Stomach (tissue), 9 donors: ENCODE data around the gene EME2. TPM values are rescaled to one million over a fixed set of nuclear protein-coding genes. Genes with fewer than 3 reads are reported as not detected.

Experiments
- DNase-seq, 2 donors: peaks; one replicate each; pipeline versions ENCODE4 v3.0.0 to v3.0.0-alpha.2; 2013 to 2019
- H3K27ac ChIP-seq, 5 donors: fragments of 200-600 bp in 4 of 5; sonication (generic) in 4 of 5; one replicate each; pipeline ENCODE4 v1.5.1; 2013 to 2019; ENCODE audit warnings: mild to moderate bottlenecking in 1 of 5, moderate library complexity in 1 of 5
- H3K27me3 ChIP-seq, 3 donors: fragments of 200-600 bp; sonication (generic); one replicate each; pipeline ENCODE4 v1.5.1; 2017 to 2019; ENCODE audit warnings: mixed run types in 1 of 3
- H3K36me3 ChIP-seq, 4 donors: fragments of 200-600 bp; sonication (generic); 1 replicate in 3 of 4; 2 replicates in 1 of 4; pipeline ENCODE4 v1.5.1; 2016 to 2019
- H3K4me1 ChIP-seq, 4 donors: fragments of 200-600 bp; sonication (generic); one replicate each; pipeline ENCODE4 v1.5.1; 2016 to 2019
- H3K4me3 ChIP-seq, 4 donors: fragments of 200-600 bp; sonication (generic) in 3 of 4; one replicate each; pipeline ENCODE4 v1.5.1; 2016 to 2019; ENCODE audit warnings: mild to moderate bottlenecking in 1 of 4
- H3K9me3 ChIP-seq, 4 donors: fragments of 200-600 bp; sonication (generic); one replicate each; pipeline ENCODE4 v1.5.1; 2016 to 2019
- CTCF ChIP-seq, 7 experiments: fragments of 450-650 bp in 4 of 7; fragments of 200-600 bp in 3 of 7; sonication (generic) in 3 of 7; IDR thresholded peaks; one replicate each; pipeline ENCODE4 v1.5.1; 2016 to 2019; ENCODE audit warnings: antibody characterized with exemption in 7 of 7, control low read depth in 2 of 7, mild to moderate bottlenecking in 1 of 7
- EP300 ChIP-seq: sonication (generic); formaldehyde crosslinking; IDR thresholded peaks from one replicate; pipeline ENCODE4 v1.6.1; 2017; ENCODE audit warnings: antibody characterized with exemption
- POLR2A ChIP-seq, 4 donors: fragments of 450-650 bp; IDR thresholded peaks; one replicate each; pipeline ENCODE4 v1.6.1; 2016; ENCODE audit warnings: antibody characterized with exemption in 4 of 4, control low read depth in 2 of 4, mild to moderate bottlenecking in 1 of 4, moderate library complexity in 1 of 4
- POLR2AphosphoS5 ChIP-seq, 3 donors: sonication (generic); formaldehyde crosslinking; IDR thresholded peaks; one replicate each; pipeline ENCODE4 v1.6.1; 2016; ENCODE audit warnings: antibody characterized with exemption in 3 of 3
- WGBS, 5 donors: extraction: QIAGEN DNeasy Blood & Tissue Kit in 3 of 5; methylation state at CpG; one replicate each; pipeline versions ENCODE4 v1.1.5 to v1.1.7; 2013 to 2018; 5-methylcytosine and 5-hydroxymethylcytosine counted together
- intact Hi-C: fragments of 100-400 bp; cut with DNase I; formaldehyde crosslinking; loops from one replicate; pipeline ENCODE4 v1.15.1; 2023; ENCODE audit warnings: low total_unique reads
- polyA plus RNA-seq, 3 donors: library from polyadenylated mRNA; stranded (reverse); fragments of 200-250 nt; gene quantifications; one replicate each; pipeline ENCODE4 v1.2.3, GENCODE V29; 2013
- total RNA-seq, 5 donors: library from RNA; depleted of rRNA; stranded (reverse); fragments of >200 nt; gene quantifications; one replicate each; pipeline versions ENCODE4 v1.1.0 to v1.2.3, GENCODE V29; 2014 to 2016
- donor health status: healthy with polysubstance abuse.
- donor health status: Bipolar disorder and iron deficiency.
- donor health status: healthy.

Gene EME2
- total and polyA plus RNA-seq, 8 donors: 2.6 to 94.1 (median 13.3) TPM

GRCh38 chr16:1787056-1787321 lies 14.4 kb downstream of the EME2 start:
- no peaks in the 10 kb centered on the region for H3K9me3 ChIP-seq
- H3K36me3 ChIP-seq: peaks cover 17 to 70% (median 69%) of the 10 kb centered on the region in 4 donors
- peak in 1 of 2 donors; percentile 0 for DNase-seq
- H3K4me1 ChIP-seq: peaks cover 23 to 39% (median 36%) of the 10 kb centered on the region in 4 donors
- TF ChIP-seq POLR2AphosphoS5 (IDR thresholded peaks at IDR 0.05) (no peak), CTCF (IDR thresholded peaks at IDR 0.05) (no peak), EP300 (no peak), POLR2A (IDR thresholded peaks at IDR 0.05) (no peak)
- intact Hi-C loops: no loop called here
- H3K4me3 ChIP-seq: no peak overlapping the region
- H3K27me3 ChIP-seq: no peaks in the 10 kb centered on the region
- H3K27ac ChIP-seq: no peak overlapping the region
- WGBS, 5 donors: 80 to 94% (median 88%) methylated on average over 3 to 6 of the region's 6 CpGs

GRCh38 chr16:1787322-1788094 lies 14.9 kb downstream of the EME2 start:
- intact Hi-C loops: no loop called here
- no peak overlapping the region for H3K27ac ChIP-seq
- 85 to 92% (median 89%) methylated on average over 28 to 44 of the region's 44 CpGs for WGBS, 5 donors
- DNase-seq: peak in 1 of 2 donors; percentile 3
- no peaks in the 10 kb centered on the region for H3K9me3 ChIP-seq
- peaks cover 17 to 75% (median 73%) of the 10 kb centered on the region in 4 donors for H3K36me3 ChIP-seq
- no peaks in the 10 kb centered on the region for H3K27me3 ChIP-seq
- no peak for TF ChIP-seq EP300
- H3K4me3 ChIP-seq: no peak overlapping the region
- peaks cover 23 to 42% (median 38%) of the 10 kb centered on the region in 4 donors for H3K4me1 ChIP-seq

- no peaks in the 10 kb centered on the region for H3K9me3 ChIP-seq
- peaks cover 17 to 78% (median 75%) of the 10 kb centered on the region in 4 donors for H3K36me3 ChIP-seq
- H3K27me3 ChIP-seq: no peaks in the 10 kb centered on the region
- no peak overlapping the region for H3K4me3 ChIP-seq
- TF ChIP-seq CTCF (IDR thresholded peaks at IDR 0.05) (no peak), POLR2A (IDR thresholded peaks at IDR 0.05) (no peak), EP300 (no peak)
- no peak overlapping the region for H3K27ac ChIP-seq
- peaks cover 23 to 49% (median 44%) of the 10 kb centered on the region in 4 donors for H3K4me1 ChIP-seq
- peak in 1 of 2 donors; percentile 2 for DNase-seq
- WGBS, 5 donors: 88 to 90% (median 89%) methylated on average over 34 to 38 of the region's 38 CpGs
- intact Hi-C loops: no loop called here
Observed at GRCh38 chr16:1788095-1788707, 15.6 kb downstream of the EME2 start.

- Histone ChIP-seq H3K27me3 (no peaks in the 10 kb centered on the region), H3K4me3 (no peak overlapping the region), H3K36me3 (peaks cover 17 to 78% (median 75%) of the 10 kb centered on the region in 4 donors), H3K4me1 (peaks cover 18 to 50% (median 43%) of the 10 kb centered on the region in 4 donors), H3K27ac (no peak overlapping the region), H3K9me3 (no peaks in the 10 kb centered on the region)
- intact Hi-C loops: no loop called here
- peak in 1 of 2 donors; percentile 11 for DNase-seq
- TF ChIP-seq CTCF (IDR thresholded peaks at IDR 0.05): no peak
- no peak for TF ChIP-seq POLR2A (IDR thresholded peaks at IDR 0.05)
- TF ChIP-seq EP300: no peak
- TF ChIP-seq POLR2AphosphoS5 (IDR thresholded peaks at IDR 0.05): no peak
- 63 to 83% (median 67%) methylated on average over 12 to 19 of the region's 19 CpGs for WGBS, 5 donors
Observed at GRCh38 chr16:1788708-1789100, 16.1 kb downstream of the EME2 start.

- intact Hi-C loops: no loop called here
- Histone ChIP-seq H3K27me3 (no peaks in the 10 kb centered on the region), H3K27ac (no peak overlapping the region), H3K4me3 (no peak overlapping the region), H3K4me1 (peaks cover 19 to 50% (median 43%) of the 10 kb centered on the region in 4 donors), H3K9me3 (no peaks in the 10 kb centered on the region), H3K36me3 (peaks cover 17 to 78% (median 75%) of the 10 kb centered on the region in 4 donors)
- TF ChIP-seq POLR2AphosphoS5 (IDR thresholded peaks at IDR 0.05) (no peak), EP300 (no peak), CTCF (IDR thresholded peaks at IDR 0.05) (no peak), POLR2A (IDR thresholded peaks at IDR 0.05) (no peak)
- WGBS, 5 donors: 53 to 77% (median 59%) methylated on average over 18 to 25 of the region's 25 CpGs
- peak in 1 of 2 donors; percentile 12 for DNase-seq
Observed at GRCh38 chr16:1789643-1790045, 17.0 kb downstream of the EME2 start.
